ENCODE measurements around the gene KL. TPM values are rescaled to one million over a fixed set of nuclear protein-coding genes. Genes with fewer than 3 reads are reported as not detected.
A peak's percentile ranks its signal among the peaks of the same experiment; 100 is the strongest.

KL gene
- total and polyA plus RNA-seq, 10 of the 15 experiments (the other 5 are each of a cell fraction or from before 2014, with no cell fraction given), result 0.08 to 2.1 (median 1.4) TPM

GRCh38 chr13:32989290-32989667 lies 26.9 kb upstream of the KL start:
- ChIA-PET POLR2A (no interaction called here), CTCF (no interaction called here), SMC1A (ENCODE audit: uncharacterized antibody, unreplicated experiment) (interaction anchor here (0.8 kb wide), 1 partner anchor 78 kb away, joined by 3 read pairs; no protein-coding TSS in a partner anchor), RAD21 (ENCODE audit: unreplicated experiment) (interaction anchor here (0.8 kb wide), 1 partner anchor 555 kb away, joined by 3 read pairs; no protein-coding TSS in a partner anchor)
- no peak for DNase-seq (ENCODE audit: low read depth, low spot score)
- no peak overlapping the region for H3K4me3 ChIP-seq
- no peaks in the 10 kb centered on the region; the same call in 2 of the 3 replicates for H3K9me3 ChIP-seq (replicated peaks; ENCODE audit: control insufficient read depth, insufficient read depth, low read length)
- BruUV-seq (replicated peaks), result no TSS peak
- no peaks in the 10 kb centered on the region for H3K79me2 ChIP-seq (ENCODE audit: control insufficient read depth, insufficient read depth, low read length)
- FAIRE-seq, result no peak
- no peak overlapping the region for H2AFZ ChIP-seq (ENCODE audit: control insufficient read depth, low read depth, low read length)
- H3K4me2 ChIP-seq (ENCODE audit: control insufficient read depth, insufficient read depth), result no peak overlapping the region
- H3K9ac ChIP-seq (ENCODE audit: control insufficient read depth, insufficient read depth, low read length), result no peak overlapping the region
- H3K36me3 ChIP-seq (ENCODE audit: control insufficient read depth in 2 of 2, insufficient read depth in 2 of 2, low read length in 1 of 2), result no peaks in the 10 kb centered on the region
- TF ChIP-seq KDM1A (IDR thresholded peaks at IDR 0.05; ENCODE audit: borderline replicate concordance) (no peak), HDAC2 (IDR thresholded peaks at IDR 0.05) (no peak), ZBTB4 (CRISPR knock-in tag; IDR thresholded peaks at IDR 0.05) (no peak), TCF3 (IDR thresholded peaks at IDR 0.05; ENCODE audit: borderline replicate concordance, insufficient read depth, low read depth, low read length) (no peak), SMARCA5 (IDR thresholded peaks at IDR 0.05) (no peak), E2F4 (IDR thresholded peaks at IDR 0.05; ENCODE audit: low read depth, low read length) (no peak)
- peak; percentile 64 for ATAC-seq
- intact Hi-C loops (cut with micrococcal nuclease; ENCODE audit: unreplicated experiment) (no loop called here), in situ Hi-C loops (cut with MboI) (no loop called here)
- H3K27ac ChIP-seq (ENCODE audit: control insufficient read depth, insufficient read depth), result no peak overlapping the region
- no peaks in the 10 kb centered on the region for H3K4me1 ChIP-seq (ENCODE audit: control insufficient read depth, insufficient read depth, low read length)
- WGBS (ENCODE audit: insufficient coverage, insufficient replicate concordance, low lambda C conversion rate, missing lambda C conversion rate), result 49% methylated on average over 3 of the region's 3 CpGs
- no peaks in the 10 kb centered on the region for H3K27me3 ChIP-seq (replicated peaks in 1 of 2; ENCODE audit: control insufficient read depth in 2 of 2, insufficient read depth in 2 of 2, low read length in 1 of 2)
- no peaks in the 10 kb centered on the region for H4K20me1 ChIP-seq (ENCODE audit: control insufficient read depth, insufficient read depth)

All from GM12878 (cell line).